Measurements from ENCODE around the gene KPNA6.
"Not testable (repeated sequence)": the region's sequence is repeated elsewhere in the genome, so short reads cannot be mapped to it uniquely, and the experiment has no call there.

Gene KPNA6

GRCh38 chr1:32100807-32101708 lies 6.8 kb upstream of the KPNA6 start:
- DNase-seq, result no peak

DNA sequence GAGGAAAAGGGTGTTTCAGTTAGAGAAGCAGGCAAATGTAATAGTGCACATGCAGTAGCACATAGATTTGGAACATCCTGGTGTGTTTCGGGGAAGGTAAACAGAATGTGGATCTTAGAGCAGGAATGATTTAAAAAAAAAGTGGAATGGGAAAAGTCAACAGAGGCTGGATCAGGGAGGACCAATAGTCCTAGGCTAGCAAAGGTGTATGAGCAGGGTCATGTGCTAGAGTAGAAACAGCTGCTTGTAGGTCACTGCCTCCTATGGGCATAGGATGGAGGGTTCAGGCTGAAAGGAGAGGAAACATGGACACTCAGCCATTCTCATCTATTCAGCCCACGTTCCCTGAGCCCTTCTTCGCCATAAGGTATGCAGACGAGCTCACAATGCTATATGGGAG lies 3.7 kb upstream of the KPNA6 start:
- no peak for DNase-seq

DNA sequence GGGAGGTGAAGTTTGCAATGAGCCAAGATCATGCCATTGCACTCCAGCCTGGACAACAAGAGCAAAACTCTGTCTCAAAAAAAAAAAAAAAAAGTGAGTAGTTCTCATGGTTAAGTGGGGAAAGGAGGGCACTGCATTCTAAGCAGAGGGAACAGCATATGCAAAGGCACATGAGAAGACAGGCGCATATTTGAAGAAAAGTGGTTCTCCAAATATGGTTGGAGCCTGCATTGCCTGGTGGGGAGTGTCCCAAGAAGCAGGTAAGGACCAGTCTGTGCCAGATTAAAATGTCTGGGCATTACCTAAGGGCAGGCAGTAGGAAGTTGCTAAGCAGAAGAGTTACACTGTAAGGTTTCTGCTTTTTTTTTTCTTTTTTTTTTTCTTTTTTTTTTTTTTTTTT lies 2.5 kb upstream of the KPNA6 start:
- no peak for DNase-seq

DNA sequence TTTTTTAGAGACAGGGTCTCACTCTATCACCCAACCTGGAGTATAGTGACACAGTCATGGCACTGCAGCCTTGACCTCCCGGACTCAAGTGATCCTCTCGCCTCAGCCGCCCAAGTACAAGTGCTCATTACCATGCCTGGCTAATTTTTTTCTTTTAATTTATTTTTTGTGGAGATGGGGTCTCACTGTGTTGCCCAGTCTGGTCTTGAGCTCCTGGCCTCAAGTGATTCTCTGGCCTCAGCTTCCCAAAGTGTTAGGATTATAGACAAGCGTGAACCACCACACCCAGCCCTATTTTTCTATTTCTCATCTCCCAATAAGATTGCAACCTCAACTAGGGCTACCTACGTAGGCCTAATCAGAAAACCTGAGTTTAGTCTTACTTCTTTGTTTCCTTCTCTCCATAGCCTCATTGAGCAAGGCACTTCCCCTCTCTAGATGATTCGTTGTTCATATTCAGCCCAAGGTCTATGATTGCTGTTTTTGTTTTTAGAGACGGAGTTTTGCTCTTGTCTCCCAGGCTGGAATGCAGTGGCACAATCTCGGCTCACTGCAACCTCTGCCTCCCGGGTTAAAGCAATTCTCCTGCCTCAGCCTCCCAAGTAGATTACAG lies 1.1 kb upstream of the KPNA6 start:
- no peak for DNase-seq

DNA sequence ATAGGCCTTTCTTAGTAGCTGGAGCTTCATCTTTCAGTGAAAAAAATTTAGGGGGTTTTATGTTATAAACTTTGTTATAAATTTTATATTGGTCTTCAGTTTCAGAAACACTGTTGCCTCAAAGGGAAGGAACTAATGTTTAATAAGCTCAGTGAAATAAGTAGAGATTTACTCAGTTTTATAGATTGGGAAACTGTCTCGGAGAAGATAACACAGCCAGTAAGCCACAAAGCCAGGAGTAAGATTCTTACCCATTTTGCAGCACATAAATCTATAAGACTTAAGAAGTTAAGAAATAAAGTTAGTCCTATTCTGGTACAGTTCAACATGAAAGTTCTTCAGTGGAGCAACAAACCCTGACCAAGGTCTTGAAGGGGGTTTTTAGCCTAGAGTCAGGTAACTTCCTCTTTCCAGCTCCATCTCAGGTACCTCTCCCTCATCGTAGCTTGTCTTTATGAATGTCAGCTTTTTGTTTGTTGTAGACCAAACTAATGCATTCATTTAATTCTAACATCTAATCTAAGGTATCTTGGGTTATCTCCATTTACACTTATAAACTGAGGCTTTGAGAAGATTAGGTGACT lies 3.3 kb downstream of the KPNA6 start:
- no peak for DNase-seq

DNA sequence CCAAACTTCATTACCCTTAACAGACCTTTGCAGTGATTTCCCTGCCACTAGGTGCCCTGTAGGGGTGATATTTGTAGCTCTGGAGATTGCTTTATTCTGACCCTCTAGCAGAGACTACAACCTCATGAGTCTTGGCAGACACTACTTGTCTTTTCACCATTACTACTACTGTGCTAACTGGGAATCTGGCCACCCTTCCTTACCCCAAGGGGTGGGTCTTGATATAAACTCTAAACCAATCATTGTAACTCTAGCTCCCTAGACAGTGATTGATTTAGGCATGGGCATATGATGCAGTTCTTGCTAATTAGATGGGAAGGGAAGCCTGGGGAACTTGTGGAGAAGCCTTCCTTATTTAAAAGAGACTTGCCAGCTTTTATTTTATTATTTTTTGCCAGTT lies 3.9 kb downstream of the KPNA6 start:
- DNase-seq, result no peak

GRCh38 chr1:32112806-32113375 lies 5.0 kb downstream of the KPNA6 start:
- no peak for DNase-seq

- not testable (repeated sequence) for DNase-seq
Observed at GRCh38 chr1:32113436-32113835, 5.6 kb downstream of the KPNA6 start.

GRCh38 chr1:32114420-32114819 lies 6.6 kb downstream of the KPNA6 start:
- DNase-seq, result no peak

DNA sequence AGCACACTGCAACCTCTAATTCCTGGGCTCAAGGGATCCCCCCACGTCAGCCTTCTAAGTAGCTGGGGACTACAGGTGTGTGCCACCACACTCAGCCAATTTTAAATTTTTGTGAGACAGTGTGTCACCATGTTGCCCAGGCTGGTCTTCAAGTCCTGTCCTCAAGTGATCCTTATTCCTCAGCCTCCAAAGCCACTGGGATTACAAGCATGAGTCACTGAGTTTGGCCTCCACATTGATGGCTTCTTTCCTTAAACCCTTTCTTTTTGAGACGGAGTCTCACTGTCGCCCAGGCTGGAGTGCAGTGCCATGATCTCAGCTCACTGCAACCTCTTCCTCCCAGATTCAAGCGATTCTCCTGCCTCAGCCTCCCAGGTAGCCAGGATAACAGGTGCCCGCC lies 7.6 kb downstream of the KPNA6 start:
- no peak for DNase-seq

- no peak for DNase-seq
Observed at GRCh38 chr1:32116531-32116930, 8.7 kb downstream of the KPNA6 start.

DNA sequence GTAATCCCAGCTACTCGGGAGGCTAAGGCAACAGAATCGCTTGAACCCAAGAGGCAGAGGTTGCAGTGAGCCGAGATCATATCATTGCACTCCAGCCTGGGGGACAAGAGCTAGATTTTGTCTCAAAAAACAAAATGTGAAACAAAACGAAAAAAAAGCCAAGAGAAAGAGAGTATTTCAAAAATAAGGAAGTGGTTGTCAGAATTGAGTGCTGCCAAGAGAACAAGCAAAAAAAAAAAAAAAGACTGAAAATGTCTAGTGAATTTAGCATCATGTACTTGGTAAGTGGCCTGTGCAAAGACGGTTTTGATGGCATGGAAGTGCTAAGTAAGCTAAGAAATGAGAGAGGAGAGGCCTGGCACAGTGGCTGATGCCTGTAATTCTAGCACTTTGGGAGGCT lies 14.3 kb downstream of the KPNA6 start:
- peak; percentile 46 for DNase-seq

DNA sequence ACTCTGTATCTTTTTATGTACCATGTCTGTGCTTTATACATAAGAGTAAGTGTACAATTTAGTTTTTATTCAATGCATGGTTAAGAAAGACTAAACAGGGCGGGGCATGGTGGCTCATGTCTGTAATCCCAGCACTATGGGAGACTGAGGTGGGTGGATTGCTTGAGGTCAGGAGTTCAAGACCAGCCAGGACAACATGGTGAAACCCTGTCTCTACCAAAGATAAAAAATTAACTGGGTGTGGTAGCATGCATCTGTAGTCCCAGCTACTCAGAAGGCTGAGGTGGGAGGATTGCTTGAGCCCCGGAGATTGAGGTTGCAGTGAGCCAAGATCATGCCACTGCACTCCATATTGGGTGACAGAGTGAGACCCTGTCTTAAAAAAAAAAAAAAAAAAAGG lies 15.5 kb downstream of the KPNA6 start:
- DNase-seq, result peak; percentile 55

DNA sequence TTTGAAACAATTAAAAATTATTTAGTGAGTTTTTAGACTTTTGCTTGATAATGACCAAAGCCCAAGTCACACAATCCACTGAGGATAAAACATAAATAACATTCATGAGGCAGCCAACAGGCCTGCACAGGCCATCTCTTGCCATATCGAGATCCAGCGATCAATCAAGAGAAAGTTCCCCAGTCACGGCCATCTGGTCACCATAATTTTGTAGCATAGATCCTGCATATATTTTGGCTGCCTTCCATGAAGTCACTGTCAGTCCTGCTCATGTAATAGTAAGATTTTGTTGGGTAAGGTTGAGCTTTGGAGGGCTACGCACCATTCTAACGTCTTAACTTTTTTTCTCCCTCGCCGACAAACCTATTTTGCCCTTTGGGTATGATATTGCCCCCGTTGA lies 17.5 kb downstream of the KPNA6 start:
- DNase-seq, result no peak

- DNase-seq, result no peak
Observed at GRCh38 chr1:32126770-32127169, 18.9 kb downstream of the KPNA6 start.

GRCh38 chr1:32127409-32128198 lies 19.7 kb downstream of the KPNA6 start:
- peak; percentile 73 for DNase-seq

GRCh38 chr1:32128479-32128878 lies 20.6 kb downstream of the KPNA6 start:
- no peak for DNase-seq

GRCh38 chr1:32128964-32129363 lies 21.1 kb downstream of the KPNA6 start:
- no peak for DNase-seq

GRCh38 chr1:32133950-32134280 lies 26.1 kb downstream of the KPNA6 start:
- DNase-seq, result not testable (repeated sequence)

DNA sequence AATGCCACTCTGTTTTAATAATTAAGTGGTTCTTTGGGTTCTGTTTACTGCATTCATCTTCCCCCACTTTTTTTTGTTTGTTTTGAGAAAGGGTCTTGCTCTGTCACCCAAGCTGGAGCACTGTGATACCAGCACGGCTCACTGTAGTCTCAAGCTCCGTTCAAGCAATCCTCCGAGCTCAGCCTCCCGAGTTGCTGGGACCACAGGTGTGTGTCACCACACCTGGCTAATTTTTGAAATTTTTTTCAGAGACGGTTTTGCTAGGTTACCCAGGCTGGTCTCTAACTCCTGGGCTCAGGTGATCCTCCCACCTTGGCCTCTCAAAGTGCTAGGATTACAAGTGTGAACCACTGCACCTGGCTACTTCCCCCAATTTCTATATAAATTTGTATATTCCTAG lies 29.3 kb downstream of the KPNA6 start:
- DNase-seq, result no peak

DNA sequence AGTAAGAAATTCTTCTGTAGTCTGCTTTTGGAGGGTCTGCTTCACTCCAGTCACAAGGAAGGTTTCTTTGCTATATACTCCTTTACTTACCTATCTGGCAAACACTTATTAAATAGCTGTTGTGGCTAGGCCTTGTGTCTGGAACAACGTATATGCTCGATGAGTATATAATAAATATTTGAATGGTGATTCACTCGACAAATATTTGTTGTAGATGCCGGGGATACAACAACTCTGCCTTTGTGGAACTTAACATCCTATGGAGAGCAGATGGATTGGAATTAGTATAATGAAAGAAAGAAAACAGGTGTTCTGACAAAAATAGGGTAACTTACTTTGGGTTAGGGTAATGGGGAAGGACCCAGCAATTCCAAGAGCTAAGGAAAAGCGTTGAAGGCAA lies 31.1 kb downstream of the KPNA6 start:
- no peak for DNase-seq

DNA sequence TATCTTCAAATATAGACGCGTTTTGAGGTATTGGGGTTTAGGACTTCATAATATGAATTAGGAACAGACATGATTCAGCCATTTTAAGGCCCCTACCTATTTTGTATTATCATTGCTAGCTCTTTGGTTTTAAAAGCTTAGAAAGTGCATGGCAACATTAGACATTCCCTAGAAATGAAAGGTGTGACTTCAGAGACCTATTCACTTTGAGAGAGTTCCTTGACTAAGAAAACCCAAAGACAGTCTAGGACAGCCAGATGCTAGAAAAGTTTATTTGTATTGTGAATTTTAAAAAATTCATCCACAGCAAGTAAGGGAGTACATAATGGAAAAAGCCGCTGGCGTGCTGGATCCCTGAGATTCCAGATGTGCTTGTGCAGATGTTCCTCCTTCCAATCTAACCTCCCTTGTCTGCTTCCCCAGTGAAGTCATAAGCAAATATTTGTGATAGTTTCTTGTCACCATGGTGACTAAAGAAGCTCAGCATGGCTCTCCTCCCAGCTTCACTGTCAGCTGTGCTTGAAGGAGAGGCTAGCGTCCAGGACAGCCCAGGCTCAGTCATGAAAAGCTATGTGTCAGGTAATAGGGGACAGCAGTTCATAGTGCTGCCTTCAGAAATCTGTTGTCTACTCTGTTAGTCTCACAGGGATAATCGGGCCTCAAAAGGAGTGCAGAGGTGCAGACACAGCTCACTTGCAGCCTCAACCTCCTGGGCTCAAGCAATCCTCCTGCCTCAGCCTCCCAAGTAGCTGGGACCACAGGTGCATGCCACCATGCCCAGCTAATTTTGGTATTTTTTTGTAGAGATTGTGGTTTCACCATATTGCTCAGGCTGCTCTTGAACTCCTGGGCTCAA lies 34.8 kb downstream of the KPNA6 start:
- peak; percentile 17 for DNase-seq
